ENCODE results near the gene C1QTNF6.

The C1QTNF6 gene

DNA sequence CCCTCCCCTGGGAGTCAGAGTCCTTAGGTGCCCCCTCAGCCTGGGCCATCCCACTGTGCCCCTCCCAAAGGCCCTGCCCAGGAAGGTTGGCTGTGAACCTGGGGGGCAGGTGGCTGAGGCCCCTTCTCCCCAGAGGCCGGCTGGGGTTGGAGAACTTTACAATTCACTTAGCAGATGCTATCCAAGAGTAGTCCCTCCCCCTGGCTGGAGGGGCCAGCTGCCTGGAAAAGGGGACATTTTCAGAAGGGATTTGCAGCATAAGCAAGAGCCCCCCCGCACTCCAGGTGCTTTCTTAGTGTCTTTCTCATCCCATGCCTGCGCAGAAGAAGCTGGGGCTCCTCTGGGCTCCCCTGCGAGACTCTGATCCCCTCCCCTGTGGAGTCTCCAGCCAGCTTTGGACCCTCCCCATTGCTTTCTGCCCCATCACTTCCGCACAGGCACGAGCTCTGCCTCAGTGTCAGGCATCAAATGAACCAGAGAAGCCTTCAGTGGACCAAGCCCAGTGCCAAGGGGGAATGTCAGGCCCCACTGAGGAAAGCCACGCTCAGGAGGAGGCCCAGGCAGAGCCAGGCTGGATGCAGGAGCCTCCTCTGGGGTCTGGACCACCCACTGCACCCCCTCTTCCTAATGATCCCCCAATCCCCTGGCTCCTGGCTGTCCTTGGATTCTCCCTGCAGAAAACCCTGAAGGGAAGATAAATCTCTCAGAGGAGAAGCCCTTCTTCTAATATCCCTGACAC lies 20.5 kb upstream of the C1QTNF6 start:
- no peak for DNase-seq (ENCODE audit: low read depth)
- TF ChIP-seq, protein P1, sequence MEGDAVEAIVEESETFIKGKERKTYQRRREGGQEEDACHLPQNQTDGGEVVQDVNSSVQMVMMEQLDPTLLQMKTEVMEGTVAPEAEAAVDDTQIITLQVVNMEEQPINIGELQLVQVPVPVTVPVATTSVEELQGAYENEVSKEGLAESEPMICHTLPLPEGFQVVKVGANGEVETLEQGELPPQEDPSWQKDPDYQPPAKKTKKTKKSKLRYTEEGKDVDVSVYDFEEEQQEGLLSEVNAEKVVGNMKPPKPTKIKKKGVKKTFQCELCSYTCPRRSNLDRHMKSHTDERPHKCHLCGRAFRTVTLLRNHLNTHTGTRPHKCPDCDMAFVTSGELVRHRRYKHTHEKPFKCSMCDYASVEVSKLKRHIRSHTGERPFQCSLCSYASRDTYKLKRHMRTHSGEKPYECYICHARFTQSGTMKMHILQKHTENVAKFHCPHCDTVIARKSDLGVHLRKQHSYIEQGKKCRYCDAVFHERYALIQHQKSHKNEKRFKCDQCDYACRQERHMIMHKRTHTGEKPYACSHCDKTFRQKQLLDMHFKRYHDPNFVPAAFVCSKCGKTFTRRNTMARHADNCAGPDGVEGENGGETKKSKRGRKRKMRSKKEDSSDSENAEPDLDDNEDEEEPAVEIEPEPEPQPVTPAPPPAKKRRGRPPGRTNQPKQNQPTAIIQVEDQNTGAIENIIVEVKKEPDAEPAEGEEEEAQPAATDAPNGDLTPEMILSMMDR (conservative IDR thresholded peaks at IDR 0.05; ENCODE audit: low read depth, low read length), result no peak
- no peak overlapping the region for H3K4me3 ChIP-seq (ENCODE audit: low read length)

DNA sequence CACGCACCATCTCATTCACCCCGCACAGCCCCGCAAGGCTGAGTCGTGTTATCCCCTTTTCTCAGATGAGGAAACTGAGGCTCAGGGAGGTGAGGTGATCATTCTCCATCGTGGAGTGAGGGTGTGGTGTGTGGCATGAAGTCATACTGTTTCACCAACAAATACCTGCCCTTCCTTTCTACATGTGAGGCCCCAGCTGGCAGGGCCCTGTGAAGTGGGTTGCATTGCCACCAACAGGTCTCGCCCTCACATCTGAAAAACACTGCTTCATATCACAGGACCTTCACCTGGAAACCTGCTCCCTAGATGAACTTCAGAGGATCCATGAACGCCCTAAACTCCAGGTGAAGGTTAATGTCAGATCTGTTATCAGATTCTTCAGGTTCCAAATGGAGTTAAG lies 19.9 kb upstream of the C1QTNF6 start:
- DNase-seq (ENCODE audit: low read depth), result no peak
- TF ChIP-seq, protein P1 (conservative IDR thresholded peaks at IDR 0.05; ENCODE audit: low read depth, low read length), result no peak
- no peak overlapping the region for H3K4me3 ChIP-seq (ENCODE audit: low read length)

GRCh38 chr22:37206841-37207821 lies 19.1 kb upstream of the C1QTNF6 start:
- TF ChIP-seq, protein P1 (conservative IDR thresholded peaks at IDR 0.05; ENCODE audit: low read depth, low read length), result no peak
- no peak for DNase-seq (ENCODE audit: low read depth)

DNA sequence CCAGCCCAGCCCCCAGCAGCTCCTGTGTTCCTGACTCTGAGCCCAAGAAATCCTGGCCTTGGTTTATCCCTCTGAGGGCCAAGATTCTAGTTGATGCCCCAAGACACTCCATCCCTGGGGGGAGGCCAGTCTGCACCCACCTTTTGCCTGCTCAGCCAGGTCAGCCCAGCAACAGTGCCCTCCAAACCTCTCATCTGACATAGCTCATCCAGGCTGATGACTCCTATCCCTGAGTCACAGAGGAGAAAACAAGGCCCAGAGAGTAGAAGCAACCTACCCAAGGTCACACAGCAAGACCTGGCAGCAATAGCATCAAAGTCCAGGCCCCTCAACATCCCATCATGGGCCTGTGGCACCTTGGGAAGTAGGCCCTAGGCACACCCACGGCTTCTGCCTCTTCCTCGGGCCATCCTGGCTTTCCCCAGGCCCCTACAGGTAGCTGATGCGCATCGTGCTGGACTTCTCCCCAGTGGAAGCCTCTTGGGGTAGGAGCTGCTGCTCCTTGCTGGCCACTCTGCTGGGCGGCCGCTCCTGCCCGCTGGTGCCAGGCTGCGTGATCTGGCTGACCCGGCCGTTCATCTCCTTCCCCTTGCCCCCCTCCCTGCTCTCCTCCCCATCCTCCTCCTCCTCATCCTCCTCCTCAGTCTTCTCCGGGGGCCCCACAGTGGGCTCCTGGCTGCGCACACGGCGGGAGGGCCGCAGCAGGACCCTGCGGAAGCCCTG lies 18.2 kb upstream of the C1QTNF6 start:
- no peak overlapping the region for H3K4me3 ChIP-seq (ENCODE audit: low read length)
- DNase-seq (ENCODE audit: low read depth), result no peak
- TF ChIP-seq, protein P1 (conservative IDR thresholded peaks at IDR 0.05; ENCODE audit: low read depth, low read length), result no peak

More at GRCh38 chr22:37206841-37207821, 19.1 kb upstream of the C1QTNF6 start:
- no peak overlapping the region for H3K4me3 ChIP-seq (ENCODE audit: low read length)

DNA sequence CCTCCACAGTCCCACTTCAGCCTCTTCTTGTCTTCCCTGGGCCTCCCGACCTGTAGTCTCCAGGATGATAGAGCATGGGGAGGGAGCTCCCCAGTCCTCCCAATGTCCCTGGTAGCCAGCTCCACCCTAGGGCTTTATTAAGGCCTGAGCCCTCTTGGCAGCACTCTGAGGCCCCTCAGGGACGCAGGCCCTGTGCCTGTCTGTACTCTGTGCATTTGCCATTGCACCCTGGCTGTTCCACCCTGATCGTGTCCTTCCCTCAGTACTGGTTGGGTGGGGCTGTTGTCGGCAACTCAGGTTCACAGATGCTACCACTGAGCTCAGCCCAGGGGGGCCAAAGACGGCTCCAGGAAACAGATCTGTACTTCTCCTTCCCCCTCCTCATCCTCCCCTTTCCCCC lies 17.0 kb upstream of the C1QTNF6 start:
- TF ChIP-seq, protein P1 (conservative IDR thresholded peaks at IDR 0.05; ENCODE audit: low read depth, low read length), result no peak
- H3K4me3 ChIP-seq (ENCODE audit: low read length), result no peak overlapping the region
- DNase-seq (ENCODE audit: low read depth), result no peak

GRCh38 chr22:37204045-37204655 lies 16.1 kb upstream of the C1QTNF6 start:
- no peak overlapping the region for H3K4me3 ChIP-seq (ENCODE audit: low read length)
- TF ChIP-seq, protein P1 (conservative IDR thresholded peaks at IDR 0.05; ENCODE audit: low read depth, low read length), result no peak
- DNase-seq (ENCODE audit: low read depth), result no peak

Measured in retinal pigment epithelial cell (primary cell).